K562 (cell line): ENCODE data around the gene RPF1. TPM values are rescaled to one million over a fixed set of nuclear protein-coding genes. Genes with fewer than 3 reads are reported as not detected.
A peak's percentile ranks its signal among the peaks of the same experiment; 100 is the strongest.

Experiments
- AFF4 ChIP-seq: sonication (generic); formaldehyde crosslinking; IDR thresholded peaks from 2 replicates; pipeline ENCODE4 v1.8.0; 2023; ENCODE audit warnings: mild to moderate bottlenecking, missing genetic modification reagents
- ARID3A ChIP-seq: IDR thresholded peaks from 2 replicates; pipeline ENCODE4 v1.6.1; 2012; ENCODE audit warnings: low read depth, low read length, improper control_type of control experiment, borderline replicate concordance
- ATF2 ChIP-seq: sonication (generic); formaldehyde crosslinking; IDR thresholded peaks from 2 replicates; pipeline ENCODE4 v1.8.1; 2022; ENCODE audit warnings: missing genetic modification reagents
- CREB1 ChIP-seq, 2 experiments: sonication (generic) in 1 of 2; formaldehyde crosslinking in 1 of 2; IDR thresholded peaks; 2 replicates each; pipeline versions ENCODE4 v1.6.1 to v1.8.0; 2012 to 2022; ENCODE audit warnings: inconsistent platforms in 1 of 2, mild to moderate bottlenecking in 1 of 2, missing genetic modification reagents in 1 of 2, moderate library complexity in 1 of 2
- HNRNPH1 ChIP-seq: fragments of 200-400 bp; formaldehyde crosslinking; optimal IDR thresholded peaks from 2 replicates; pipeline ENCODE3; 2017; ENCODE audit warnings: low read depth, mild to moderate bottlenecking, low read length, moderate library complexity
- IRF1 ChIP-seq: sonication (generic); formaldehyde crosslinking; IDR thresholded peaks from 2 replicates; pipeline ENCODE4 v1.8.0; 2022; ENCODE audit warnings: missing genetic modification reagents, mild to moderate bottlenecking, borderline replicate concordance
- JUND ChIP-seq, 2 experiments: IDR thresholded peaks; 2 replicates in 1 of 2; 3 replicates in 1 of 2; pipeline ENCODE4 v1.6.1; 2011; ENCODE audit warnings: borderline replicate concordance in 2 of 2, low read depth in 2 of 2, low read length in 2 of 2, improper control_type of control experiment in 1 of 2, missing biosample characterization in 1 of 2, missing genetic modification characterization in 1 of 2, missing genetic modification reagents in 1 of 2
- MAZ ChIP-seq, 2 experiments: fragments of 450-650 bp in 1 of 2; sonication (generic) in 1 of 2; formaldehyde crosslinking; IDR thresholded peaks in 1 of 2; conservative IDR thresholded peaks in 1 of 2; 2 replicates each; pipeline versions ENCODE4 v1.4.0 to v1.5.0; 2020; ENCODE audit warnings: mild to moderate bottlenecking in 1 of 2, missing genetic modification reagents in 1 of 2
- MECOM ChIP-seq: fragments of 250-450 bp; sonication (Bioruptor Pico); IDR thresholded peaks from 2 replicates; pipeline ENCODE4 v1.8.0; 2022; ENCODE audit warnings: inconsistent platforms
- PHF8 ChIP-seq: fragments of 200-600 bp; sonication (generic); IDR thresholded peaks from 2 replicates; pipeline ENCODE4 v1.6.1; 2012; ENCODE audit warnings: mixed run types, mild to moderate bottlenecking, inconsistent platforms, low read length, moderate library complexity, borderline replicate concordance
- PKNOX1 ChIP-seq: fragments of 450-650 bp; IDR thresholded peaks from 2 replicates; pipeline ENCODE4 v1.6.1; 2016
- SMAD2 ChIP-seq: fragments of 150-350 bp; IDR thresholded peaks from 2 replicates; pipeline ENCODE4 v1.6.1; 2014; ENCODE audit warnings: low read depth, mild to moderate bottlenecking, low read length
- SMC3 ChIP-seq: conservative IDR thresholded peaks from 2 replicates; pipeline ENCODE4 v1.6.1; 2011; ENCODE audit warnings: low read depth, low read length, improper control_type of control experiment; ENCODE audit not compliant: insufficient read depth
- SNIP1 ChIP-seq: fragments of 450-650 bp; IDR thresholded peaks from 2 replicates; pipeline ENCODE4 v1.7.1; 2017; ENCODE audit warnings: low read depth, mild to moderate bottlenecking
- ZFP1 ChIP-seq: fragments of 450-650 bp; formaldehyde crosslinking; IDR thresholded peaks from 2 replicates; pipeline ENCODE4 v1.4.0; 2020; ENCODE audit warnings: mild to moderate bottlenecking, mixed read lengths
- ZNF146 ChIP-seq: IDR thresholded peaks from one replicate; pipeline ENCODE4 v1.6.1; 2018; ENCODE audit warnings: missing compliant biosample characterization; ENCODE audit not compliant: unreplicated experiment
- ZNF444 ChIP-seq: fragments of 250-450 bp; sonication (Bioruptor Pico); IDR thresholded peaks from 2 replicates; pipeline ENCODE4 v1.4.0; 2020; ENCODE audit warnings: mild to moderate bottlenecking, moderate library complexity
- ZNF707 ChIP-seq: fragments of 250-450 bp; sonication (Bioruptor Pico); conservative IDR thresholded peaks from 2 replicates; pipeline ENCODE4 v1.8.0; 2022; ENCODE audit warnings: inconsistent platforms, mild to moderate bottlenecking, moderate library complexity
- polyA plus RNA-seq, 8 experiments: library from polyadenylated mRNA; depleted of rRNA in 4 of 8; stranded (reverse) in 5 of 8; unstranded in 3 of 8; fragments of >200 nt; fragmentation: Nextera tagmentation in 2 of 8; fragmentation: Illumina TruSeq in 1 of 8; extraction: Ambion mirVana in 2 of 8; extraction: Trizol in 1 of 8; gene quantifications; 2 replicates each; pipeline versions ENCODE4 v1.2.1 to v1.2.3, GENCODE V29; 2011 to 2014; ENCODE audit warnings: inconsistent platforms in 1 of 8, missing spikeins in 1 of 8
- total RNA-seq, 7 experiments: library from RNA; depleted of rRNA in 6 of 7; stranded (reverse); fragments of >200 nt in 6 of 7; fragmentation: Illumina TruSeq in 2 of 7; extraction: Trizol in 2 of 7; gene quantifications; 2 replicates each; pipeline versions ENCODE4 v1.2.1 to v1.2.3, GENCODE V29; 2011 to 2021; ENCODE audit warnings: low replicate concordance in 1 of 7

The RPF1 gene
- total and polyA plus RNA-seq, 9 of the 15 experiments (the other 6 are each of a cell fraction or from before 2014, with no cell fraction given): 52.4 to 156 (median 90.2) TPM

GRCh38 chr1:84442256-84442655, 36.8 kb upstream of the RPF1 start (continued):
- TF ChIP-seq CREB1 (IDR thresholded peaks at IDR 0.05) (no peak), CREB1 (CRISPR knock-in tag; IDR thresholded peaks at IDR 0.05) (no peak), PKNOX1 (peak; percentile 27; the same call in 1 of the 2 replicates), JUND (IDR thresholded peaks at IDR 0.05; ENCODE audit: borderline replicate concordance, low read depth, low read length) (peak; percentile 83), JUND (tag; IDR thresholded peaks at IDR 0.05; ENCODE audit: borderline replicate concordance, low read depth, low read length) (peak; percentile 84), ATF2 (CRISPR knock-in tag) (no peak), MAZ (CRISPR knock-in tag; conservative IDR thresholded peaks at IDR 0.05 in 1 of 2, IDR thresholded peaks at IDR 0.05 in 1 of 2) (no peak), ZFP1 (CRISPR knock-in tag) (no peak), SMAD2 (no peak), HNRNPH1 (no peak), SNIP1 (no peak), AFF4 (CRISPR knock-in tag) (no peak), ARID3A (no peak), MECOM (CRISPR knock-in tag) (no peak), ZNF444 (CRISPR knock-in tag) (no peak), ZNF707 (CRISPR knock-in tag) (no peak), IRF1 (CRISPR knock-in tag) (no peak), SMC3 (peak; percentile 59; the same call in 1 of the 2 replicates), ZNF146 (CRISPR knock-in tag) (no peak), PHF8 (no peak)
